ENCODE measurements around the gene GDPD5. TPM values are rescaled to one million over a fixed set of nuclear protein-coding genes. Genes with fewer than 3 reads are reported as not detected.
A peak's percentile ranks its signal among the peaks of the same experiment; 100 is the strongest.

The GDPD5 gene
- total and polyA plus RNA-seq, 9 of the 15 experiments (the other 6 are each of a cell fraction or from before 2014, with no cell fraction given), result 0.32 to 27.3 (median 8.0) TPM

- no peak for TF ChIP-seq SIX5 (IDR thresholded peaks at IDR 0.05; ENCODE audit: borderline replicate concordance in 1 of 2, insufficient read depth in 1 of 2, low read depth in 1 of 2, low read length in 2 of 2)
- no peak for TF ChIP-seq TRIM28 (IDR thresholded peaks at IDR 0.05)
- TF ChIP-seq ZNF354B (CRISPR knock-in tag; IDR thresholded peaks at IDR 0.05), result no peak
- no peak for TF ChIP-seq ZNF407 (IDR thresholded peaks at IDR 0.05; ENCODE audit: low read depth)
- Histone ChIP-seq H3K9me3 (replicated peaks; ENCODE audit: control insufficient read depth, insufficient read depth, low read depth, low read length) (no peaks in the 10 kb centered on the region), H3K4me1 (replicated peaks in 1 of 2; ENCODE audit: control insufficient read depth in 2 of 2, insufficient read depth in 2 of 2, low read length in 2 of 2) (peaks cover 4 to 16% of the 10 kb centered on the region in 2 experiments; a peak in 4 of 5 replicates), H3K4me3 (no peak overlapping the region), H3K27ac (ENCODE audit: extremely low read depth, low read depth, low read length) (no peak overlapping the region), H3K9ac (ENCODE audit: insufficient read depth in 1 of 2, low read depth in 2 of 2, low read length in 2 of 2) (peak overlapping the region in 1 of 2 experiments; percentile 46; a peak in 1 of 4 replicates), H3K79me2 (ENCODE audit: control insufficient read depth, insufficient read depth, low read length) (no peaks in the 10 kb centered on the region), H2AFZ (ENCODE audit: low read depth, low read length) (no peak overlapping the region), H3K9me1 (ENCODE audit: control insufficient read depth, insufficient read depth, low read length) (no peaks in the 10 kb centered on the region), H3K4me2 (ENCODE audit: insufficient read depth, low read length) (no peak overlapping the region), H3K27me3 (ENCODE audit: control insufficient read depth in 2 of 2, insufficient read depth in 2 of 2, low read length in 2 of 2) (no peaks in the 10 kb centered on the region), H4K20me1 (replicated peaks; ENCODE audit: control insufficient read depth, insufficient read depth, low read length) (no peaks in the 10 kb centered on the region; the same call in 1 of the 2 replicates), H3K36me3 (ENCODE audit: control insufficient read depth, insufficient read depth, low read length) (no peaks in the 10 kb centered on the region)
- intact Hi-C loops (cut with micrococcal nuclease), result no loop called here
- no peak for DNase-seq (ENCODE audit: extremely low read depth in 1 of 4, low spot score in 3 of 4)
- ChIA-PET POLR2A (interaction anchor here (0.7 to 0.8 kb wide), 2 partner anchors 8 to 12 kb away, joined by 3 read pairs; no protein-coding TSS in a partner anchor), CTCF (ENCODE audit: low intra/inter-chr PET ratio) (interaction anchor here (0.7 kb wide), 1 partner anchor 210 kb away, joined by 6 read pairs; no protein-coding TSS in a partner anchor)
- WGBS (ENCODE audit: insufficient coverage, low coverage, missing lambda C conversion rate), result 22% methylated on average over 4 of the region's 4 CpGs
- FAIRE-seq, result no peak
- in situ Hi-C loops (cut with MboI), result no loop called here
- BruUV-seq (replicated peaks), result no TSS peak
- ATAC-seq, result no peak
Measured at GRCh38 chr11:75498556-75499255, 27.0 kb downstream of the GDPD5 start.
